ENCODE data around the gene FEM1C.

DNA sequence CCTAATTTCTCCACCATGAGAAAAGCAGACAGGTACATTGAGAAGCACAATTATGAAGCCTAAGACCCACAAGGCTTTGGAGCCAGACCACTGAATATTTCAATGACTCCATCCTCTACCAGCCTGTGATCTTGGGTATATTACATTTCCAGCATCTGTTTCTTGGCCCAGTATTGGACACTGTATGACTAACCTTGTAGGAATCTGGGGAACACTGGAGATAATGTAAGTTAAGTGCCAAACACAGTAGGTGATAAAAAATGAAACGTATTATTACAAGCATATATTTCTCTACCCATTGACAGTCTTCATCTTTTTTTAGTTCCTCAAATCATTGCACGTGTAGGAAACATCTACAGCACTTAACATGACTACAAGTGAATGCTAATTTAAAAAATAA, 28.6 kb upstream of the FEM1C start:
- TF ChIP-seq, protein P1, sequence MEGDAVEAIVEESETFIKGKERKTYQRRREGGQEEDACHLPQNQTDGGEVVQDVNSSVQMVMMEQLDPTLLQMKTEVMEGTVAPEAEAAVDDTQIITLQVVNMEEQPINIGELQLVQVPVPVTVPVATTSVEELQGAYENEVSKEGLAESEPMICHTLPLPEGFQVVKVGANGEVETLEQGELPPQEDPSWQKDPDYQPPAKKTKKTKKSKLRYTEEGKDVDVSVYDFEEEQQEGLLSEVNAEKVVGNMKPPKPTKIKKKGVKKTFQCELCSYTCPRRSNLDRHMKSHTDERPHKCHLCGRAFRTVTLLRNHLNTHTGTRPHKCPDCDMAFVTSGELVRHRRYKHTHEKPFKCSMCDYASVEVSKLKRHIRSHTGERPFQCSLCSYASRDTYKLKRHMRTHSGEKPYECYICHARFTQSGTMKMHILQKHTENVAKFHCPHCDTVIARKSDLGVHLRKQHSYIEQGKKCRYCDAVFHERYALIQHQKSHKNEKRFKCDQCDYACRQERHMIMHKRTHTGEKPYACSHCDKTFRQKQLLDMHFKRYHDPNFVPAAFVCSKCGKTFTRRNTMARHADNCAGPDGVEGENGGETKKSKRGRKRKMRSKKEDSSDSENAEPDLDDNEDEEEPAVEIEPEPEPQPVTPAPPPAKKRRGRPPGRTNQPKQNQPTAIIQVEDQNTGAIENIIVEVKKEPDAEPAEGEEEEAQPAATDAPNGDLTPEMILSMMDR (IDR thresholded peaks at IDR 0.05 in 2 of 3, conservative IDR thresholded peaks at IDR 0.05 in 1 of 3; ENCODE audit: borderline replicate concordance in 1 of 3, insufficient read depth in 1 of 3, low read depth in 2 of 3, low read length in 2 of 3): no peak
- no peak for TF ChIP-seq POLR2A (IDR thresholded peaks at IDR 0.05; ENCODE audit: borderline replicate concordance, extremely low read depth, insufficient read depth, insufficient read length)
- no peak for TF ChIP-seq EZH2 (IDR thresholded peaks at IDR 0.05)
- TF ChIP-seq CEBPB (IDR thresholded peaks at IDR 0.05; ENCODE audit: low read depth): no peak
- no peak for TF ChIP-seq POLR2AphosphoS5 (IDR thresholded peaks at IDR 0.05; ENCODE audit: low read depth, low read length)
- no peak for TF ChIP-seq EZH2phosphoT487 (IDR thresholded peaks at IDR 0.05; ENCODE audit: borderline replicate concordance)
- TF ChIP-seq RAD21 (IDR thresholded peaks at IDR 0.05; ENCODE audit: low read depth): no peak

Measured in HCT116 (cell line).